Stimulated activated CD4-positive, alpha-beta T cell treated with anti-CD3 and anti-CD28 coated beads, Interleukin-12 subunit alpha, Interleukin-12 subunit beta, amount 100 ng/mL, for 24 hours (primary cell): ENCODE results near the gene CFAP54.
"Not testable (repeated sequence)": the region's sequence is repeated elsewhere in the genome, so short reads cannot be mapped to it uniquely, and the experiment has no call there.

Source experiments
- DNase-seq, 2 experiments: peaks; one replicate each; pipeline ENCODE4 v3.0.0-alpha.2; 2020; ENCODE audit warnings: low read depth in 2 of 2

The CFAP54 gene

DNA sequence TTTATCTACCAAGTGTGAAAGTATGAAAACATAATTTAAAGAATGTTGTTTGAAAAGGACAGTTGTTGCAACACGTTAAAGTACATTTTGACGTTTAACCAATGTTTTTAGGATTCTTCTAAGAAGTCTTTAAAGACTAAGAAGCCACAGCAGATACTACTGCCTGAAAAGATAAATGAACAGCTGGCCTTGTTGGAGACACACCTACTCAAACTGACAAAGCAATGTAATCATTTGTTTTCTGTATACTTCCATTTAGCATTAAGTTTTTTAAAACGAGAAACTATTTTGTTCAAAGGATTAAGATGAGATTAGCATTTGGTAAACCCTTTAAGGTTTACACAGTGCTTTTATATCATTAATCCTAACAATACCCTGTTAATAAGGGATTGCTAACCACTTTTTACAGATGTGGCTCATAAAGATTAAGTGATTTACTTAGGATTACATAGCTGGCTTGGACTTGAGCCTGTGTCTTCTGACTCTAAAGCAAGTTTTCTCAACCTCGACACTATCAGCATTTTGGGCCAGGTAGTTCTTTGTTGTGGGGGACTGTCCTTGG, 134.4 kb downstream of the CFAP54 start:
- no peak for DNase-seq

DNA sequence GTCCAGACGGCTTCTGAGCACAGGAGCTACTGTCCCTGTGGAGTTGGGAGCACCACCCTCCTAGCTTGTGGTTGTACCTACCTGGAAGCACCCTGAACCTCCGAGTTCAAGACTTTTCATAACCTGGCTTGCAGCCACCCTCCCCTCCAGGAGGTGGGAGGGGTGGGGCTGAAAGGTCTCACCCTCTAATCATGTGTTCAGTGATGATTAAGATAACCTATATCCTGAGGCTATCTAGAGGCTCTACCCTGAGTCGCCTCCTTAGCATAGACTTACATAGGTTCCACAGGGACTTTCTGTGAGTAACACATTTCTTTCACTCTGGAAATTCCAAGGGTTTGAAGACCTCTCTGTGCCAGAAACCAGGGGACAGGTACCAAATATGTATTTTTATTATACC, 146.5 kb downstream of the CFAP54 start:
- DNase-seq = no peak

DNA sequence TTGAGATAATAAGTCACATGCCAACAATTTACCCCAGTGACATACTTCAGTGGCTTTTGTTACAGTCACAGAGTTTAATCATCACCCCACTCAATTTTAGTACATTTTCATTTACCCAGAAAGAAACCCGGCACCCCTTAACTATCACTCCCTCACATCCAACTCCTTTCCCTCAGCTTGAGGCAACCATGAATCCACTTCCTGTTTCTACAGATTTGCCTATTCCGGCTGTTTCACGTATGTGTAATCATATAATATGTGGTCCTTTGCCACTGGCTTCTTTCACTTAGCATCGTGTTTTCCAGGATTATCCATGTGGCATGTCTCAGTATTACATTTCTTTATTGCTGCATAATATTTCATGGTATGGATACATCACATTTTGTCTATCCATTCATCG, 147.5 kb downstream of the CFAP54 start:
- DNase-seq = no peak

DNA sequence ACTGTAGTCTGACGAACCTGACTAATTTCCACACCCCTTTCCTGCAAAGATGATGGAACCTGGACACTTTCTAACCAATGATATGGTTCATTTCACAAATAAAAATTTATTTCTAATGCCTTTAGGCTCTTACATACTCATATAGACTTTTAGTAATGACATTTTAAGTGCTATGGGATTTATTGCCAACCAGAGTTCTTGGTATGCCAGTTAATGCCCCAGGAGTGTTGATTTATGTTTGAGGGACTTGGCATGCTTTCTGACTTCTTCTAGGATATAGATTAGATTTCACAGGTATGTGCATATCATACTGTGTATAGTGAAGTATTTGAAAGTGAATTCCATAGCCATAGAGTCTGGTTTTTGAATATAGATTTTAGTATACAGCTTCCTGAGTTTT, 159.5 kb downstream of the CFAP54 start:
- DNase-seq = no peak

DNA sequence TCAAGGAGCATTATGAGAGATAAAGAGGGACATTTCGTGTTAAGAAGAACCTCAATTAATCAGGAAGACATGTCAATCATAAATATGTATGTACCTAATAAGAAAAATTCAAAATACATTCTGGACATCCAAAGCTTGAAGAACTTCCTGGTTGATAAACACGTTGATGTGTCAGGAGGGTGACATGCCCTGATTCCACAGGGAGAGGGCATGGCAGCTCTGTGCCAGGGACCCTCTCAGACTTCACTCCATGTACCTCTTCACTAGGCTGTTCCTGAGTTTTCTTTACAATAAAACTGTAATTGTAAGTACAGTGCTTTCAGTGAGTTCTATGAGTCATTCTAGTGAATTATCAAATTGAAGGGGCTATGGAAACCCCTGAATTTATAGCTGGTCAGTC, 163.5 kb downstream of the CFAP54 start:
- no peak for DNase-seq

DNA sequence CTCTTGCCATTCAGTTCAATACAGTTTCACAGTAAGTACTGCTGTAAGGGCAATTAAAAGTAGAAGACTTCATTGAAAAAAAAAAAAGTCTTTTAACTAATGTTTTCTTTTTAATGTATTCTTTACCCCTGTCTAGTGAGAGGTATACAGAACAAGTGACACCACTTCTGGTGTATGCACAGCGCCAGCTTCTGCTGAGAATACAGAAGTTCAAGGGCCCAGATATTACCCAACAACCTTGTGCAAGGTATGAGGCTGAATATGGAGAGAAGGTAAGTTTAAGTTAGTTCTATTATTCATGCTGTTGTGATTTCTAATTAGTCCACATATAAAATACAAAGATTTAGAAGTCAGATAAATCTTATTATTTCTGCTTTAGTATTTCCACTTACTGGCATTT, 168.7 kb downstream of the CFAP54 start:
- DNase-seq = no peak

DNA sequence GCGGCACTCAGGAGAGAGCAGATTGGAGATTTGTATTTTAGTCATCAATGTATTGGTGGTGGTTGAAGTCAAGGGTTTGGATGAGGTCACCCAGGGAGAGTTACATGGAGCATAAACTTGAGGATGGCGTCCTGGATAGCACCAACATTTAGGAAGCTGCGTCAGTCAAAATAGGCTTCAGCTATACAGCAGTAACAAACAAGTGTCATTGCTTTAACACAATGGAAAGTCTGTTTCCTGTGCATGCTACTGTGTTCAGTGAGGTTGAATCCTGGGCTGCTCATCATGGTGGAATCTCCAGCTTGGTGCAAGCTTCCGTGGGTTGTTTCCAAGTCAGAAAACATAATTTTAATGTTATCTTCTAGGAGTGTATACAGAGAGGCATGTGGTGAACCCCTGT, 180.4 kb downstream of the CFAP54 start:
- DNase-seq = no peak

DNA sequence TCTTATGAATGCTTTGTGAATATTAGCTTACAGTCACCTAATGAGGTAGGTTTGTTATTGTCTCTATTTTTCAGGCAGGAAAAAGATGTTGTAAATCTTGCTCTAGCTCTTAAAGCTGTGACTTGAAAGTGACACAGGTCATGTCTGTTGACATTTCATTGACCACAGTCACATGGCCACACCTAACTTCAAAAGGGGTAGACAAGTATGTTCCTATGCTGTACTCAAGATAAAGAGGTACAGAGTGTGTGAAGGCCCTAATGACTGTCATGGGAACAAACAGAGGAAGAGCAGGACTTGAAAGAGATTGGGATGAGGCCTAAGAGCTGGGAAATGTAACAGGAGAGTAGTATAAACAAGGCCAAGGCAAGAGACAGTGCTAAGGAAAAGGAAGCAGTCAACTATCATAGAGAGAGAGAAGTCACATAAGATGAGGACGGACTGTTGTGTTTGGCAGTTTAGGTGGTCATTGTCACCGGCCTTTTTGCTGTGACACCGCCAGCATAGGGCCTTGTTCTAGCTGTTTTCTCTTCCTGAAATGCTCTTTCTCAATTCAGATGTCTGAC, 181.0 kb downstream of the CFAP54 start:
- DNase-seq = no peak

DNA sequence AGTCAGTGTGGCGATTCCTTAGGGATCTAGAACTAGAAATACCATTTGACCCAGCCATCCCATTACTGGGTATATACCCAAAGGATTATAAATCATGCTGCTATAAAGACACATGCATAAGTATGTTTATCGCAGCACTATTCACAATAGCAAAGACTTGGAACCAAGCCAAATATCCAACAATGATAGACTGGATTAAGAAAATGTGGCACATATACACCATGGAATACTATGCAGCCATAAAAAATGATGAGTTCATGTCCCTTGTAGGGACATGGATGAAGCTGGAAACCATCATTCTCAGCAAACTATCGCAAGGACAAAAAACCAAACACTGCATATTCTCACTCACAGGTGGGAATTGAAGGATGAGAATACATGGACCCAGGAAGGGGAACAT, 186.1 kb downstream of the CFAP54 start:
- DNase-seq = not testable (repeated sequence)

DNA sequence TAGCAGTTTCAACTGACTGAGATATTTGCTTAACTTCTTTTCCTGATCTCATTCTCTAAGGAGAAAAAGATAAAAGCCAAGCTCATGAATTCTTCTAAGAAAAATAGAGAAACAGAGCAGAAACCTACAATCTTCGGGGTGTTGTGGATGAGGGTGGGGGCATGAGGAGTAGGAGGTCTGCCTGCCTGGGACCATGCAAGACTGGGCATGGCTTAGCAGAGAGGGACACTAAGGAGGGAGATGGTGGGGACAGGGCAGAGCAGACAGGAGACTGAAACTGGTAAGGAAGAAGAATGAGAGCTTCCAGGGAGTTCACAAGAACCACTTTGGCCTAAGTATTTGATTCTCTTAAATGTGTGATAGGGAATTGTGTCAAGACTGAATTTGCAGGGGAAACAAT, 188.0 kb downstream of the CFAP54 start:
- DNase-seq = no peak

DNA sequence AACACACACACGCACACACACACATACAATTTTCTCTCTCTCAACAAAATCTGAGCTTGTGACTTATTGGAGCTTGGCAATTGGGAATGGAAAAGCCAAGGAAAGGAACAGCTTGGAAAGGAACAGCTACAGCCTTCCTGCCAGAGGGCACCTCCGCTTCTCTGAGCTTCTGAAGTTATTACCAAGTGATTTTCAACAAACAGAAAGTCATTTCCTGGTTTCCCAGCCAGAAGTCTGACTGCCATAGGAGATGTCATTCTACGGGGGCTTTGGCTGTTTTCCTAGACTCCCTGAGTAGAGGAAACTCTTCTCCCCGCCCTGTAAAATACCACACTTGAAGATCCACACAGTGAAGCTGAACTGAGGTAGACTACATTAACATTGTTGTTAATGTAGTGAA, 198.3 kb downstream of the CFAP54 start:
- no peak for DNase-seq

DNA sequence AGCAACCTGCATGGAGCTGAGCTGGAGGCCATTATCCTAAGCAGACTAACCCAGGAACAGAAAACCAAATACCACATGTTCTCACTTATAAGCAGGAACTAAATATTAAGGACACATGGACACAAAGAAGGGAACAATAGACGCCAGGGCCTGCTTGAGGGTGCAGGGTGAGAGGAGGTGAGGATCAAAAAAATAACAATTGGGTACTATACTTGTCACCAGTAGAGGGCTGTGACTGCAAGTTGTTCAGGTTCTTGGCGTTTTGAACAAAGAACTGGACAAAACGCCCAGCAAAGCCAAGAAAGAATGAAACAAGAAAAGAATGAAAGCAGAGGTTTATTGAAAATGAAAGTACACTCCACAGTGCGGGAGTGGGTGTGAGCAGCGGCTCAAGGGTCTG, 209.1 kb downstream of the CFAP54 start:
- no peak for DNase-seq

DNA sequence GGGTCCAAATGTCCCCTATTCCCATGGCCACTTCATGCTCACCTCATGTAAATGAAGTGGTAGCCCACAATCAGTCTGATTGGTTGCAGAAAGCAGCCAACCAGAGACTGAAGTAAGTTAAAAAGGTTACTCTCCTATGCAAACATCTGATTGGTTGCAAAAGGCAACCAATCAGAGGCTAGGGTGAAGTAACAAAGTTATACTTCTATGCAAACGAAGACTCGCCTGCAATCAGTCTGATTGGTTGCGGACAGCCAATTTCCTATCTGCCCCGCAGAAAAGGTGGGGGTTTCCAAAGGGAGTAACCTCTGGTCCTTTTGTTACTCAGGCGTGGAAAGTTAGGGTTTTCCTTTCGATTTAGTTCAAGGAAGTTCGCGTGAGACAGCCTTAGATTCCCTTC, 209.6 kb downstream of the CFAP54 start:
- DNase-seq = no peak

DNA sequence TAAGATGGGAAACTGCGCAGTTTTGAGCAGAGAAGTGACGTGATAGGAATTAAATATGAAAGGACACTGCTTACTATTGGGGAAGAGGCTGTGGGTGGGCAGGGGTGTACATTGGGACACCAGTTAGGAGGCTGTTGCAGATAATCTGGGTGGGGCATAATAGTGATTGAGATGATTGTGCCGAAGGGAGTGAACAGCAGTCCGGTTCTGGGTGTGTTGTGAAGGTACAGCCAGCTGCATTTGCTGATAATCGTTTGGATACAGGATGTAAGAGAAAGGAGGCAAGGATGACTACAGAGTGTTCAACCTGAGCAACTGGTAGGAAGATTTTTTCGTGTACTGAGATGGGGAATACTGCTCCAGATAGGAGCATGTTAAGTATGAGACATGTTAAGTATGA, 212.5 kb downstream of the CFAP54 start:
- DNase-seq = no peak

DNA sequence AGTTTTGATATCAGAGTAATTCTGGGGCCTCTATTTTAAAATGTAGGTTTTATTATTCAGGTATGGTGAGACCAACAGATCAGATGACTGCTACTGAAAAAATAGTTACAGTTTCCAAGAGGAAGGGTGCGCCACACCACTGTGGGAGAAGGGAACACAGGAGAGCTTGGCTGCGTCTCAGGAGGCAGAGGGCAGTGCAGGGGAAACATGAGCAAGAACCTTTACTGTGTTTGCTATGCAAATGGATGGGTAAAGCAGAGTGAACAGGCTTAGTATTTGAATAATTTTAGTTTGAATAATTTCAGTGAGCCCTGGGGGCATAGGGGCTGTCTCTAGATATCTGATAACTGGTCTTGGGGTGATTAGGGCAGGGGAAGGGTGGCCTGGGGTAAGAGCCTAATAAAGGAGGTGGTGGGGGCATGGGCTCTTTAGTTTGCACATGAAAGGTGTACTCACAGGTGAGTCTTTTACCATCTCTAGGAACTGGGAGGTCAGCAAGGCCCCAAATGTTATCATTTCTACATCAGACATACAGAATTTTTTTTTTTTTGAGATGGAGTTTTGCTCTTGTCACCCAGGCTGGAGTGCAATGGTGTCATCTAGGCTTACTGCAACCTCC, 220.9 kb downstream of the CFAP54 start:
- DNase-seq = no peak

DNA sequence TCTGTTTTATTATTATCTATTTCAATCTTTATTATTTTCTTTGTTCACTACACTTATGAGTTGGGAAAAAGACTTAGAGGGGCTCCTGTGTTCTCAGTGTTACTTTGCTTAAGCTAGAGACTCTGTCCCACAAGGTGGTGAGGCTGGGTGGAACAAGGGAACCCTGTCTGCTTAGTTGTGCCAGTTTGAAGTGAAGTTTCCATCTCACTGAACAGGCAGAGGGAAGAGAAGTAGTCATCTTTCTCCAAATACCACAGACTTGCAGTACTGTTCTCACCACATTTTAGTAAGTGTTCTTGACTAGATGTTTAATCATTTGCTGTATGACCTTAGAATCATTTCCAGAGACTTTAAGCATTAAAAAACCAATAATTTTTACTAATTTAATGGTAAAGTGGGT, 222.0 kb downstream of the CFAP54 start:
- no peak for DNase-seq

DNA sequence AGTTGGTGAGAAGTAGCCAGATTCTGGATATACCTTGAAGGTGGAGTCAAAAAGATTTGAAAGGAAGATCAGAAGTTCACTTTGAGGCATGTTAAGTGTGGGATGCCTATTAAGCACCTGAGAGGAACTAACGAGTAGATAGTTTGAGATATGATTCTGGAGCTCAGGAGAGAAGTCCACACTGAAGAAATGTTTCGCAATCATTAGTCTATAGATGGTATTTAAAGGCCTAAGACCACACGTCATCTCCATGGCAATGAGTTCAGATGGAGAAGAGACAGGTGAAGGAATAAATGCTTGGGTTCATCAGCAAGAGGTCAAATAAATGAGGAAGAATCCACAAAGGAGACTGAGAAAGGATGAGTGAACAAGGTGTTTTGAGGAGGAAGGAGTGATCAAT, 224.8 kb downstream of the CFAP54 start:
- DNase-seq = no peak

DNA sequence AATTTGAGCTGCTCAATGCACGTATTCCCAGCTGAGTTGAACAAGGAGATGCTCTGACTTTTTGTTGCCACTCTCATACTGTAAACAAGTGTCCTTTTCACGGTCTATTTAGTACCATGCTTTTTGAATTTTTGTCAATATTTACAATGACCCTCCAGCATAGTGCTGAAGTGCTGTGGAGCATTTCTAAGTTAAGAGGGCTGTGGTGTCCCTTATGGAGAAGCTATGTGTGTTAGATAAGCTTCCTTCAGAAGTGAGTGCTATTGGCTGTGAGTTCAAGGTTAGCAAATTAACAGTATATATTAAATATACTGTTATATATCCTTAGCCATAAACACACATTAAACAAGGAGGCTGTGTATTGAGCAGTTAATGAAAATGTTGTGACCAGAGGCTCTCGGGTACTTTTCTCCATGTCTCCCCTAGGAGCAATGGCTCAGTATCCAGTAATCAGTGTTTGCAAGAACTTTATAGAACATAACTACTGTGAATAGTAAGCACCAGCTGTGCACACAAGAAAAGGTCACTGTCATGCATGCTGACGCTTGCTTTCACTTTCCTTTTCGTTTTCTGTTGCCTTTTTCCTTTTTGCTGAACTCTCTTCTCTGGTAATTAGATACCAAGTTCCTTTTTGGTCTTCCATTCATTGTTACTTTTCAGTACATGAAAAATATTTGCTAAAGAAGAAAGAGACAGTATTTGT, 230.4 kb downstream of the CFAP54 start:
- DNase-seq = no peak

DNA sequence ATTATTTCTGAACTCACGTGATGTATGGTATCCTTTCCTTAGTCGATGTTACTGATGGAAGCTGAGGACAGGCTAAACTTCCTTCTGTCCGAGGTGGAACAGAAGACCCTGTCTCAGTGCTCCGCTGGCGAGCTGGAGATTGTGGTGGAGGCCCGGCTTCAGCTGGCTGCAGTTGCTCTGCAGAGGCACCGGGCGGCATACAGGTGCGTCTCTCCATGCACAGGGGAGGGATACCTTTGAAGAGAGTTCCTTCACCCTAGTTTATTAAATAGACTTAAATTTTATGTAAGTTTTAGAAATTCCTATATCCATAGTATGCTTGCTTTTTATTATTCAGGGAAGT, 231.0 kb downstream of the CFAP54 start:
- DNase-seq = no peak

DNA sequence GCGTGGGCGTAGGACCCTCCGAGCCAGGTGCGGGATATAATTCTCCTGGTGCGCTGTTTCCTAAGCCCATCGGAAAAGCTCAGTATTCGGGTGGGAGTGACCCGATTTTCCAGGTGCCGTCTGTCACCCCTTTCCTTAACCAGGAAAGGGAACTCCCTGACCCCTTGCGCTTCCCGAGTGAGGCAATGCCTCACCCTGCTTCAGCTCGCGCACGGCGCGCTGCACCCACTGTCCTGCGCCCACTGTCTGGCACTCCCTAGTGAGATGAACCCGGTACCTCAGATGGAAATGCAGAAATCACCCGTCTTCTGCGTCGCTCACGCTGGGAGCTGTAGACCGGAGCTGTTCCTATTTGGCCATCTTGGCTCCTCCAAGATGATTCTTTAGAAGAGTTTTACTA, 240.1 kb downstream of the CFAP54 start:
- DNase-seq = not testable (repeated sequence)

DNA sequence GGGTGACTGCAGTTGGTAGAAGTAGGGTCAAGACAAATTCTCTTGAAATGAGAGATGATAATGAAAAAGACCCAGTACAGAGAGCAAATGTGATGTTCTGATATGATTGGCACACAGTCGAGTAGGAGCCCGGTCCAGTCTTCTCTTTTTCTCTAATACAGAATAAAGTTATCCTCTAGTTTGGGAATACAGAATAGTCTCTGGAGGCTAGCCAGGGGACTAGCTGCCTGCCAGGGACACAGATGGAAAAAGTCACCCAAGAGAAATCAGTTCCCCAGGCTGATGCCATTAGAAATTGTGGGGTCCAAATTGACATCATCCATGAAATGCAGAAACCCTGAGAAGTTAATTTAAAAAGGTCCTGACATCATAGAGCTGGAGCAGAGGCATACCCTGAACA, 240.5 kb downstream of the CFAP54 start:
- DNase-seq = no peak

DNA sequence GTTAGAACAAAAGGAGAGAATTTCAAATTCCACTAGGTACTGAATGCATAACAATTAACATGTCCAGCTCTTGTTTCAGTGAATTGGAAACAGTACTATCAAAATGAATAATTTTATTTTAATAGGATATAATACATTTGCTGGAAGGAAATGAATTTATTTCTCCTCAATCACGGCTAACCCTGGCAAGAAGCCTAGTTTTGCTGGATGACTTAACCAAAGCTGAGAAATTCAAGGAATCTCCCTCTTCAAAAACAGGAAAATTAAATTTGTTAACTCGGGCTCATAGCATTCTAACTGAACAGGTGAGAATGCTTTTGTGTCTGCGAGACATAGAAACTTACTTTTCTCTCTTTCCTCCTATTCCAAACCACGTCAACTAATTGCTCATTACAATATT, 254.2 kb downstream of the CFAP54 start:
- no peak for DNase-seq

DNA sequence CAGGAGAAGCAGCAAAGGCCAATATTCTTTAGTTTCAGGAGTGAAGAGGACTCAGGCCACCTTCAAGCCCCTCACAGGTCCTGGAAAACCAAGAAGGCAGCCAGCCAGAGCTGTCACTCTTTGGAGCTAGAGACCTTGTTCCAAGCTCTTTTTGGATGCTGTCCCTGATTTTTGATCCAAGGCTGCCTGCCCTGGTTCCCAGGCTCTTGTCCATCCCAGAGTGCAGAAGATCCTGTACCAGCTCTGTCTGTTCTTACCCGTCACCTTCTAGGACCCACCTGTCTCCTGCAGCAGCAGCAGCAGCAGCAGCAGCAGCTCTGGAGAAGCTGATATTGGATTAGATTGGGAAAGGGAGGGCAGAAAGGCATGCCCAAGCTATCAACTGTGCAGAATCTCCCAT, 260.6 kb downstream of the CFAP54 start:
- no peak for DNase-seq
